Transverse colon (tissue), 3 donors: ENCODE data around the gene YWHAG.

Source experiments
- EP300 ChIP-seq: sonication (generic); formaldehyde crosslinking; IDR thresholded peaks from one replicate; pipeline ENCODE4 v1.6.1; 2017; ENCODE audit warnings: antibody characterized with exemption, low read depth
- POLR2A ChIP-seq: fragments of 450-650 bp; IDR thresholded peaks from one replicate; pipeline ENCODE4 v1.6.1; 2016; ENCODE audit warnings: antibody characterized with exemption, mild to moderate bottlenecking, moderate library complexity
- POLR2AphosphoS5 ChIP-seq, 3 donors: sonication (generic); formaldehyde crosslinking; IDR thresholded peaks; one replicate each; pipeline ENCODE4 v1.6.1; 2016; ENCODE audit warnings: antibody characterized with exemption in 3 of 3

DNA sequence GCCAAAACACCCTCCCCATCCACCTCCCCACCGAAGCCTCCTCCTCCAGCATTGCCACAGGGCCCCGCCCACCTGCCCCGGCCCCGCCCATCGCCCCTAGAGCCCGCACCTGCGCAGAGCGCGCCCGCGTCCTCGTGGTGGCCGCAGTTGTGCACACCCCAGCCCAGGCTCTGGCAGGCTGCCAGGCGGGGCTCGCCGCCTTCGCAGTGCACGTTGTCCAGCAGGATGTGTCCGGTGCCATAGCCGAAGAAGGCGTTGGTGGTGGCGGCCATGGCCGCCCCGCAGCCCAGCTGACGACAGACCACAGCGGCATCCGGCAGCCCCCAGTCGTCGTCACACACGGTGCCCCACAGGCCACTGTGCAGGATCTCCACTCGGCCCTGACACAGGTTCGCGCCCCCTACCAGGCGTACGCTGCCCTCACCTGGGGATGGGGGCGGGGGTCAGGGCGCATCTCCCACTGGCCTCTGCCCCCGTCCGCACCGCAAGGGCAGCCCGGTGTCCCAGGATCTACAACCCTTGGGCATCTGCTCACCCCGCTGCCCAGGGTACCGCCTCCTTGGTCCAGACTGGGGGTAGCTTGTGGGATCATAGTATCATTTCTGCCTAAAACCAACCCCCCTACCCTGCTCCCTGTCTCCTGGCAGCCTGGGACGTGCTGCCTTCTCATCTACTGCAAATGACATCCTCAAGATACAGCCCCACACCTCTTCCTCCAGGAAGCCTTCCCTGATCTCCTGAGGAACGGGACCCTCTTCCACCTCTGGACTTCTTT, 38.8 kb upstream of the YWHAG start:
- TF ChIP-seq EP300 (no peak), POLR2AphosphoS5 (IDR thresholded peaks at IDR 0.05) (peak in 2 of 3 donors; percentile 34 to 48), POLR2A (peak; percentile 21)
